ENCODE measurements around the gene LRPAP1.
"Not testable (repeated sequence)": the region's sequence is repeated elsewhere in the genome, so short reads cannot be mapped to it uniquely, and the experiment has no call there.

Gene LRPAP1

GRCh38 chr4:3470244-3471097 lies 61.8 kb downstream of the LRPAP1 start:
- DNase-seq = no peak

DNA sequence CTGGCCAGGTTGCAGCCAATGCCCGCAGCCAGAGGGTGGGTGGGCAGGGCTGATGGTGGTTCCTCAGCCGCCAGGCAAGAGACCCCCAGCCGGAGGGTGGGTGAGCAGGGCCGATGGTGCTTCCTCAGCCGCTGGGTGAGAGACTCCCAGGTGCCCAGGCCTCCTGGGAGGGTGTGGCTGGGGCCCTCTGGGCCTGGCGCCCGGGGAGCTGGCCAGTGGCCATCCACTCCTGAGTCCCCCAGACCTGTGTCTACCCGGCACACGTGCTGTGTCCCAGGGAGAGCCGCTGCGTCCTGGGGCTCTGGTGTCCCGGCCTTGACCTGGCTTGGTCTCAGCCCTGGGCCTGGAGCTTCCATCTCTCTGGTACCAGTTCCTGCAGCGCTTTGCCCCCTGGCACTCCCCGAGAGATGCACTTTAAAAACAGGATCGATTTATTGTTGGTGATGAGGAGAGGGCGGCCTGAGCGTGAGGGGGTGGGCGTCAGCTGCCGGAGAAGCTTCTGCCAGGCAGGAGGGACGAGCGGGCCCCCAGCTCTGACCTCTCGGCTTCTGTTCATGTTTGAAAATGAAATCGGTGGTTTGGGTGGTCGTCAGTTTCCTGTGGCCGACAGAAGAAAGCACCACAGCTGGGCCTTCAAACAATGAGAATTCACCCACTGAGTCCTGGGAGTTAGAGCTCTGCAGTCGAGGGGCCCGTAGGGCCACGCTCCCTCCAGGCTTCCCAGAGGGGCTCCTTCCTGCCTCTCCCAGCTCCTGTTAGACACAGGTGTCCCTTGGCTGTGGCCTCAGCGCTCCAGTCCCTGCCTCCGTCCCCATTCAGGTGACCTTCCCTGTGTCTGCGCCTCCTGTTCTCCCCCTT lies 62.6 kb downstream of the LRPAP1 start:
- DNase-seq = no peak

DNA sequence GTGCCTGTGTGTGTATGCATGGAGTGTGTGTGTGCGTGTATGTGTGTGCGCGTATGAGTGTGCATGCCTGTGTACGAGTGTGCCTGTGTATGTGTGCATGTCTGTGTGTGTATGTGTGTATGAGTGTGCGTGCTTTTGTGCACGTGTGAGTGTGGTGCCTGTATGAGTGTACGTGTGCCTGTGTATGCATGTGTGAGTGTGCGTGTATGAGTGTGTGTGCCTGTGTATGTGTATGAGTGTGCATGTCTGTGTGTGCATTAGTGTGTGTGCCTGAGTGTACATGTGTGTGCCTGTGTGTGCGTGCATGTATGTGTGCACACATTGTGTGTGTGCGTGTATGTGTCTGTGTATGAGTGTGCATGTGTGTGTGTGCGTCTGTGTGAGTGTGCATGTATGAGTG lies 63.4 kb downstream of the LRPAP1 start:
- no peak for DNase-seq

DNA sequence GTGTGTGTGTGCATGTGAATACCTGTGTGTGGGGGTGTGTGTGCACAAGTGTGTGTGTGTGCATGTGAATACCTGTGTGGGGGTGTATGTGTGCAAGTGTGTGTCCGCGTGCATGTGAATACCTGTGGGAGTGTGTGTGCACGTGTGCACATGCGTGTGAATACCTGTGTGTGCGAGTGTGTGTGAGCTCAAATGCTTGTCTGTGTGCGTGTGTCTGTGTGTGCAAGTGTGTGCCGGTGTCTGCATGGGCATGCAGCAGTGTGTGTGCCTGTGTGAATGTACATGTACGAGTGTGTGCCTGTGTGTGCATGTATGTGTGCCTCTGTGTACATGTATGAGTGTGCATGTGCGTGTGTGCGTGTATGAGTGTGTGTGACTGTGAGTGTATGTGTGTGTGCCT lies 64.1 kb downstream of the LRPAP1 start:
- DNase-seq = no peak

DNA sequence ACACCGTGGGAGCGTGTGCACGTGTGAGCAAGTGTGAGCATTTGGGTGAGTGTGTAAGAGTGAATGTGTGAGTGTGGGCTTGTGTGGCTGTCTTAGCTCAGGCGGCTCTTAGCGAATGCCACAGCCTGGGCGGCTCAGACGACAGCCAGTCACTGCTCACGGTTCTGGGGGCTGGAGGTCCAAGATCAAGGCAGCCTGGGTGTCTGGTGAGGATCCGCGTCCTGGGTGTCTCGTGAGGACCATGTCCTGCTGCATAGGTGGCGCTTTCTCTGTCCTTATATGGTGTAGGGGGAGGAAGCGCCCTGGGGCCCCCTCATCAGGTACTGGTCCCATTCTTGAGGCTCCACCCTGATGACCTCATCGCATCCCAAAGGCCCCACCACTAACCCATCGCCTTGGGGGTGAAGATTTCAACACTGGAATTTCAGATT lies 64.6 kb downstream of the LRPAP1 start:
- DNase-seq = no peak

GRCh38 chr4:3466691-3467600 lies 65.3 kb downstream of the LRPAP1 start:
- DNase-seq = no peak

- DNase-seq = no peak
Measured at GRCh38 chr4:3465698-3466671, 66.2 kb downstream of the LRPAP1 start.

GRCh38 chr4:3464911-3465697 lies 67.1 kb downstream of the LRPAP1 start:
- DNase-seq = no peak

DNA sequence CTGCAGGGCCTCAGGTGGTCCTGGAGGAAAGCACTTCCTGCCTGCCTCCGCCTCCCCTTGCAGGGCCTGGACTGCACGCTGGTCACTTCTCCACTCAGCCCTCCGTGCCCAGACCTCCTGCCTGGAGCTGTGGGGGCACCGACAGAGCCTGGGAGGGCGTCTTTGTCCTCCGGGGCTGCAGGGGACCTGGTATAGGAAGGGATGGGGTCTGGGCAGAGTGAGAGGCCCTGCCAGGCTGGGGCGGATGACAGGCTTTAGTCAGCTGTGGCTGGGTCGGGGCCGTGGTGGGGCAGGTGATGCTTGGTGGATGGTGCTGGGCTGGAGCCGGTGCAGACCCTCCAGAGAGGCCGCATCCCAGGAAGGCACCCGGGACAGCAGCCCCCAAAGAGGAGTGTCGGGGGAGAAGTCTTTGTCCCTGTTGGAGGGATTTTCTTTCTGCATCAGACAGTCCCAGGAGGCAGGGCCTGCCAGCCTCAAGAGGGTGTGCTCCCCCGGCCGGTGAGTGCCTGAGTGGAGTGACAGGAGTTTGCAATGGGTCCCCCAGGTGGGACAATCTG lies 67.8 kb downstream of the LRPAP1 start:
- no peak for DNase-seq

DNA sequence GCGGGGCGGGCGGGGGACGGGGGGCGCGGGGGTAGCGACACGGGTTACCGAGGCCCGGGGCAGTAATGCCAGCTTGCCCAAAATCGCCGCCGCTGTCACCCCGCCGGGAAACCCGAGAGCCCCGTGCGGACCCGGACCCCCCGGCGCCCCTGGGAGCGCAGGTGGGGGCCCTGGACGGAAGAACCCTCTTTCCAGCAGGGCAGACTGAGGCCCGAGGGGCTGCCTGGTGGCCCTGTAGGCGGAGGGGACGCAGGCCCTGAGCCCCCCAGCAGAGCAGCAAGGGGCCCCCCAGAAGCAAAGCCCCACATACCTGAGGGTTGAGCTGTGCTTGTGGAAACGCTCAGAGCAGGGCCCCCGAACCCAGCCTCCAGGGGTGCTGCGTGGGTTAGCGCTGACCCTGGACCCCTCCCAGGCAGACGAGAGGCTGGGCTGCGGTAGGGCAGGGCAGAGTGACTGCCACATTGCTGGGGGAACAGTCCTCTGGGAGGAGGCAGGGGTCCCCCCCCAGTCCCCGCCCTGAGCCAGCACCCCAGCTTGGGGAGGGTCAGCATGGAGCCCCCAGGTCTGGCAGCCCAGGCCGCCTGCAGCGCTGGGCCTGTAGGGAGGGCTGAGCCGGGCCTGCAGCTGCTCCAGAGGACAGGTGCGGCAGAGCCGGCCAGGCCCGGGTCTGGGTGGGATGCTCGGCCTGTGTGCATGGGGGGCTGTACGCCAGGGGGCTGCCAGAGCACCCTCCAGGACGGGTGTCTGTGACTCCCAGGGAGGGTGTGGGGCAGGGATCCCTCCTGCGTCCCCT lies 68.5 kb downstream of the LRPAP1 start:
- no peak for DNase-seq

DNA sequence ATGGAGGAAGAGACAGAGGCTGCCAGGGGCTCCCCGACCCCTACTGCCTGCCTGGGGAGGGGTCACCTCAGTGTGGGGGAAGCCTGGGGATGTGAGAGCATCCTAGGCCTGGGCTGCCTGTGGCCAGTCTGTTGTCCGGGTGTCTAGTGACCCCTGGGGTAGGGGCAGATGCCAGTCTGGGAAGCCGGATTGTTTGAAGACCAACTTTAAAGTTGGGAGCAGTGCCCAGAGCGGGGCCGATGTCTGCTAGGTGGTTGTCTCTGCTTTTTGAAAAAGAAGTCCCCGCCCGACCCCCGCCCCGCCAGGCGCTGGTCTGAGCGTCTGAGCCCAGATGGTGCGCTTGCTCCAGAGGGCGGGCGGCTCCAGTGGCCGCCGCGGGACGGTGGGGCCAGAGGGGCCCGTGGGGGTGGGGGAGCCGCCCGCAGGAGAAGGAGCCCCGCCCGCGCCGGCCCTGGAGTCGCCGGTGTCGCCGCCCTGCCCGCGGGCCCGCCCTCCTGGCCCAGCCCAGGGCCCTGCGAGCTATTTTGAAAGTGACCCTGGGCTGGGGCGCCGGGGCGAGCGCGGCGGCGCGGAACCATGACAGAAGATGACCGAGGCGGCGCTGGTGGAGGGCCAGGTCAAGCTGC lies 69.3 kb downstream of the LRPAP1 start, which contains the start of gene DOK7:
TSS of gene DOK7 (plus strand) at position 517 of the 626 bp plus-strand sequence. CDS start at position 587, 70 bp downstream.
- no peak for DNase-seq

DNA sequence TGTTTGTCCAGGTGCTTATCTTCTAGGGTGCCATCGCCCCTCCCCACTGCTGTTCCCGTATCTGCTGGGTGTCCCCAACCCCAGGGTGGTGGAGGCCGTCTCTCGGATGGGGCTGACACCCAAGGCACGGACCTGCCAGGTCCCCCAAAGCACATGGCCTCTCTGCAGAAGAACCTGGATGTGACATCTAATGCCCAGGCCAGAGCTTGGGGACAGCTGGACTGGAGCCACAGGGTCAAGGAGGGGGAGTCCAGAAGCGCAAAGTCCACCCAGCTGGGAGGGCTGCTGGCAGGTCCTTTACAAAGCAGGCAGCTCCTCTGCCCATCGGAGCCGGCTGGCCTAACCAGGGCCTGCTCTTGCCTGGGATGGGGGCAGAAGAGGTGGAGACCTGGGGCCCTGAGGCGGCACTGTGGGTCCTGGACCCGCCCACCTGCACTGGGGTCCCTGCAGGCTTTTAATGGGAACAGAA lies 69.9 kb downstream of the LRPAP1 start:
- no peak for DNase-seq

DNA sequence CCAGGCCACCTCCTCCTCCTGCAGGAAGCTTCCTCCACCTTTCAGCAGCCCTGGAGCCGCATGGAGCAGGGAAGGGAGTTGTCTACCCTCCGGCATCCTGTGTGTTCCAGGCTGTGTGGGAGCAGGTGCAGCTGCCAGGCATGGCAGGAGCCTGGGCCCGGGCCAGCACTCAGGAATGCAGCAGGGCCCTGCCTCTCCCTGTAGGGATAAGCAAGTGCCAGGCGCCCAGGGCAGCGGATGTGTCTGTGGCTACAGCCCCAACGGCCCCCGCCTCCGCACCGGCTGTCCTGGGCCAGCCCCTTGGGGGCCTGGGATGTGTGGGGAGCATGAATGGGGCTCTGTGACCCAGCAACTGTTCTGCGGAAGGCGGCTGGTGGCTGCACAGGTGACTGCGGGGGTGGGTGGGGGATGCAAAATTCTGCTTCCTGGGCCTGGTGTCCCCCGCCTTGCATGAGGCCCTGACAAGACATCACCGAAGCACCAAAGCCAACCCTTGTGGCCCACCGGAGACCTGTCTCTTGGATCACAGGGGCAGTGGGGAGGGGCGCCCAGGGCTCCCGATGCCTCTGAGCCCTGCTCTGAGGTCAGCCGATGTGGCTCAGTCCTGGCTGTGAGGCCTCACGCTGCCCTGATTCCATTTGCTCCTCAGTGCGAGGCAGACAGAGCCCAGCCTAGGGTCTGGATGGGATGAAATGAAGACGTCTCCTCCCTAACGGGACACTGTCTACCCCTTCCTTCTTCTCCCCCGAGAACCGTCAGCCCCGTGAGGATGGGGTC lies 70.5 kb downstream of the LRPAP1 start:
- no peak for DNase-seq

DNA sequence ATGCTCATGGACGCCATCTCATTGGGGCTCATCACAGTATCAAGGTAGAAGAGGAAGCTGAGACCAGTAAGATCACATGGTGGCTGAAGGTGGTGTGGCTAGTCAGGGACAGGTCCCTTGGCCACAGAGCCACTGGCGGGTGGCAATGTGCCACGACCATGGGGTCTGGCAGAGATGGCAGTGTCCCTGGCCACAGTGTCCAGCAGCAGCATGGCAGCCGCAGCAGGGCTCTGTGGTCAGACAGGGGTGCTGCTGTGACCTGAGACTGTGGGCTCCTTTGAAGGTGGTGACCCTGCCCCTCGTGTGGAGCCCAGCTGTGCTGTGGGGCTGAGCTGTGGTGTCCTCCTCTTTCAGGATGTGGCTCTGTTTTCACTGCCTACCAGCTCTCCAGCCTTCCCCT lies 71.3 kb downstream of the LRPAP1 start:
- no peak for DNase-seq

DNA sequence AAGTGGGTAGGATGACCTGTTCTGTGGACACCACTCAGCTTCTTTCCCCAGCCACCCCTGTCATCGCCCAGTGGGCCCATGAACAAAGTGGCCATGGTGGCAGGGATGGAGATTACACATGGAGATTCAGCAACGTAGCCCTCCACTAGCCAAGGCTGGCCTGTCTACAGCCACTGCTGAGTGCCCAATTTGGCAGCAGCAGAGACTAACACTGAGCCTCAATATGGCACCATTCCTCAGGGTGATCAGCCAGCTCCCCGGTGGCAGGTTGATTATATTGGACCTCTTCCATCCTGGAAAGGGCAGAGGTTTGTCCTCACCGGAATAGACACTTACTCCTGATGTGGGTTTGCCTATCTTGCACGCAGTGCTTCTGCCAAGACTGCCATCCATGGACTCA lies 73.1 kb downstream of the LRPAP1 start:
- DNase-seq = not testable (repeated sequence)

DNA sequence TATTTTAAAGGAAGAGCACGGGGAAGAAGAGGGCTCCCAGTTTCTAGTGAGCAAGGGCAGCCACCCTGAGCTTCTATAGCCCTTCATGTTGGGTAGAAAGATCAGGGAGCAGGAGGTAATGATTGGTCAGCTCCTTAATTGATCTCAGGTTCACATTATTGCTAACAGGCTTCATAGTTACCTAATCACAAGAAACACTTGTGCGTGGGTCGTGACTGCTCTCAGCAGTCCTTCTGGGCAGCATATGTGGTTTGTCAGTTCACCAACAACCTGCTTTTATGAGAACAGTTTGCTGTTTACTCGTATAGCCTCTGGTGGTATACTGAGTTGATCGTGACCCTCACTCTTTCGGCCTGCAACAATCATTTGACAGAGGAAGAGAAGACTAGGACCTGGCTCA lies 73.9 kb downstream of the LRPAP1 start:
- no peak for DNase-seq

DNA sequence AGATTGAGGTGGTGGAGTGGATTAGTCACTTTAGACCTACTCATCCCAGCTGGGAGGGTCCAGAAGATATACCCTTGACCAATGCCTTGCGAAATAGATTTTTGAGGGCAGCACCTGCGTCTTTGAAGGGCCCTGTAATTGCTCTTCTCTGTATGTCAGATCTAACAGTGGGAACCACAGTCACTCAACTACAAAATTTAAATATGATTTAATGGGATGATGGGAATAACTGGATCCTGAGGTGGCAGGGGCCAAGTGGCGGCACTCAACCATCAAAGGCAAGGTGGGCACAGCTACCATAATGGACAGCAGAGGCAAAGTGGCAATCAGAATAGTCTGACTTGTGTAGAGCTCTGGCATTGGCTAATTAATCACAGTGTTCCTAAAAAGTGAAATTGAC lies 76.6 kb downstream of the LRPAP1 start:
- DNase-seq = not testable (repeated sequence)
